GM18907 (cell line): ENCODE results near the gene SRPRA.
"Not testable (repeated sequence)": the region's sequence is repeated elsewhere in the genome, so short reads cannot be mapped to it uniquely, and the experiment has no call there.

Source experiments
- ATAC-seq: cut with Tn5 transposase; IDR thresholded peaks from one replicate; pipeline ENCODE4 v1.9.1; 2021; ENCODE audit warnings: mild to moderate bottlenecking, moderate library complexity; ENCODE audit not compliant: unreplicated experiment

SRPRA gene

GRCh38 chr11:126282736-126283591 lies 14.3 kb upstream of the SRPRA start, which contains the start of gene TIRAP:
Gene TIRAP (plus strand): TSS chr11:126283093. CDS start chr11:126290895, 7,802 bp downstream.
- peak; percentile 71 for ATAC-seq

GRCh38 chr11:126282361-126282735 lies 13.7 kb upstream of the SRPRA start:
- no peak for ATAC-seq

DNA sequence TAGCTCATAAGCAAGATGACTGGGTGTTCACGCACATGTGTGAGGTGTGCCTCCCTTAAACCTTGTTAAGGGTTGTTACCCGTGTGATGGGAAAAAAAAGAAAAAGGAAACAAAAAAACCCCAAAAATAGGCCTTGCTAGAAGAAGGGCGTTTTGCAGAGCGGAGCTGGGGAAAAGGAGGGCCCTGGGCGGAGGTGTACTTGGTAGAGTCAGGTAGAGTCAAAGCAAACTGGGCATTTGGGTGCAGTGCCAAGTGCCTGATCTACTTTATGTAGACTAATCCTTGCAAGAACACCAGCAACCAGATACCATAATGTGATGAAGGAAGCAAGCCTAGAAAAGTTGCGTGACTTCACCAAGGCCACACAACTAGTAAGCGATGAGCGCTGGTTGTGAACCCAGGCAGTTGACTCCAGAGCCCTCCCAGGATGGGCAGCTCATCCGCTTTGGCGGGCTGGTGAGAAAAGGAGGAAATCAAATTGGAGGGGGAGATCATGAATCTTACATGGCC lies 13.0 kb upstream of the SRPRA start:
- no peak for ATAC-seq

- no peak for ATAC-seq
Observed at GRCh38 chr11:126281245-126281644, 12.6 kb upstream of the SRPRA start.

GRCh38 chr11:126280595-126280994 lies 11.9 kb upstream of the SRPRA start:
- ATAC-seq, result no peak

- no peak for ATAC-seq
Observed at GRCh38 chr11:126279191-126279590, 10.5 kb upstream of the SRPRA start.

DNA sequence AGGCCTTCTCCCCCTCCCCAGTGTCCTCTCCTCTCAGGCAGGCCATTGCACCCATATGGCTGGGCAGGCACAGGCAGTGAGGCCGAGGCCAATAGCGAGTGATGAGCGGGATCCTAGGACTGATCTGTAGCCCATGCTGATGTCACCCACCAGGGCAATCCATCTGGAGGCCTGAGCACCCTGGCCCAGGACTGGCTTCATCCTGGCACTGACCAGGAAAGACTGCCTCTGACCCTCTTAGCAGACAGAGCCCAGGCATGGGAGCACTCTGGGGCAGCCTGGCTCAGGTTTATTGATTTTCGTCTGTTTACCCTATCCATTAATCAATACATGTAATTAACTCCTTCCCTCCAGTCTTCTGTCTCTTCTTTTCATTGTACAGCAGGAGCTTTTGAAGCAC lies 9.1 kb upstream of the SRPRA start:
- no peak for ATAC-seq

DNA sequence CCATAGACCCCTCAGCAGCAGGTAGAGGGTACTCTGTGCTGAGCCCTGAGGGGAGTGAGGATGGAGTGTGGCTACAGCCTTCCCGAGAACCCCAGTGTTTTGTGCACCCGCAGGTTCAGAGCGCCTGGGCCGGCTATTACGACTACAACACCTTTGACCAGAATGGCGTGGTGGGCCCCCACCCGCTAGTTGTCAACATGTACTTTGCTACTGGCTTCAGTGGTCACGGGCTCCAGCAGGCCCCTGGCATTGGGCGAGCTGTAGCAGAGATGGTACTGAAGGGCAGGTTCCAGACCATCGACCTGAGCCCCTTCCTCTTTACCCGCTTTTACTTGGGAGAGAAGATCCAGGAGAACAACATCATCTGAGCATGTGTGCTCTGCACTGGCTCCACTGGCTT lies 8.6 kb upstream of the SRPRA start:
- ATAC-seq, result no peak

- no peak for ATAC-seq
Observed at GRCh38 chr11:126268361-126268707, 361 bp downstream of the SRPRA start.

- no peak for ATAC-seq
Observed at GRCh38 chr11:126267650-126268049, 1.0 kb downstream of the SRPRA start.

DNA sequence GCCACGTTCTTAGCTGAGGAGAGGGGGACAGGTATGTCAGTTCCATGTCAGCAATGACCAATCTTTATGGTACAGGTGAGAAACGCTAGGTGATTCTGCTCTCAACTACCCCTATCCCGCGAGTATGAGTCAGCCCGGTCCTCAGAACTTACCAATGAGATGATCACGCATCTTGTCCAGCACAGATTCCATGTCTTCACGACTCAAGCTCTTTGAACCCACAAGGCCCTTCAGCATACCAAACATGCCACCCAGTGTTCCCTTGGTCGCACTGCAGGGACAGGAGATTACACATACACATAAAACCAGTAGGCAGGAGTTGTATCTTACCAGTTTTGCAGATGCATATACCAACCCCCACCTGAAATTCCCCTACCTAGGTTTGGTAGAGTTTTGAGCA lies 2.9 kb downstream of the SRPRA start:
- ATAC-seq, result no peak

GRCh38 chr11:126263489-126263888 lies 5.2 kb downstream of the SRPRA start:
- no peak for ATAC-seq

DNA sequence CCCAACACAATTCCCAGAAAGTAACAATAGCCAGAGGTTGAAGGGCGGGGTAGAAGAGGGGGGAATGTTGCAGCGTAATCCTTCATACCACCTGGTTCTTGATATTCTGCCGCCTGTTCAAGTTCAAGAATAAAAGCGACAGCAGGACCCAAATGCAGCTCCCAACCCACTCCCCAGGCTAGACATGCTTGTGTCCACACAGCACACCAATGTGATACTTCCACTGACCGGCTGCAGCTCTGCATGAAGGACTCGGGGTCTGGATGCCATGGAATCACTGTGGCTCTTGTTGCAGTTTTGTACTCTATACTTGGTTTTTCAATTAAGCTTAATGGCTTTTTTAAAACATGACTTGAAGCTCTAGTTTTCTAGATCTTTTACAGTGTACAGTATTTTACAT lies 6.5 kb downstream of the SRPRA start:
- no peak for ATAC-seq

GRCh38 chr11:126257764-126258163 lies 10.9 kb downstream of the SRPRA start:
- ATAC-seq, result no peak

- ATAC-seq, result no peak
Observed at GRCh38 chr11:126257144-126257543, 11.6 kb downstream of the SRPRA start.

GRCh38 chr11:126256216-126256615 lies 12.5 kb downstream of the SRPRA start:
- ATAC-seq, result no peak

DNA sequence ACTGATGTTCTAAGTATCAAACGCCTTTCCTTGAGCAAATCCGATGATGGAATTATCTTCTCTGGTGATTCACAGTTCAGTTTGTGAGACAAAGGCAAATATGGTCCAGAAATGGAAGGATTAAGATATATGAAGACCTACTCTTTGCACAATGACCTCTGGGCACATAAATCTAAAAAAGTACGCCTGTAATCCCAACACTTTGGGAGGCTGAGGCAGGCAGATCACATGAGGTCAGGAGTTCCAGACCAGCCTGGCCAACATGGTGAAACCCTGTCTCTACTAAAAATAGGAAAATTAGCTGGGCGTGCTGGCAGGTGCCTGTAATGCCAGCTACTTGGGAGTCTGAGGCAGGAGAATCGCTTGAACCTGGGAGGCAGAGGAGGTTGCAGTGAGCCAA lies 13.2 kb downstream of the SRPRA start:
- not testable (repeated sequence) for ATAC-seq

DNA sequence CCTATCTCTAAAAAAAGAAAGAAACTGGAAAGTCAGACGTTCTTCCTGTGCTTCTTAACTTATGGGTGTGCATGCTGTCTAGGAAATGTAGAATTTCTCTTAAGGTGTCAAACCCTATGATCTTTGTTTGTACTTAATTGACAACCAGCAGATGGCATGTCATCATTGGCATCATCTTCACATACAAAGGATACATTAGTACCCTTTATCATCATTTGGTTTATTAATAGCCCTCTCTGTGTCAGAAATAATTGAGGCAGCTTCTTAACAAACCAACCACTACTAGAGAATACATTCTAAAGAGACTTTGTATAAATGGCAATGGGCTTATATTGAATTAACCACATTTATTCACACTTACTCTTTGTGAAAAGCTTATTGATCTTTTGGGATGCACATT lies 13.9 kb downstream of the SRPRA start:
- ATAC-seq, result no peak

- ATAC-seq, result no peak
Observed at GRCh38 chr11:126253265-126253664, 15.4 kb downstream of the SRPRA start.

DNA sequence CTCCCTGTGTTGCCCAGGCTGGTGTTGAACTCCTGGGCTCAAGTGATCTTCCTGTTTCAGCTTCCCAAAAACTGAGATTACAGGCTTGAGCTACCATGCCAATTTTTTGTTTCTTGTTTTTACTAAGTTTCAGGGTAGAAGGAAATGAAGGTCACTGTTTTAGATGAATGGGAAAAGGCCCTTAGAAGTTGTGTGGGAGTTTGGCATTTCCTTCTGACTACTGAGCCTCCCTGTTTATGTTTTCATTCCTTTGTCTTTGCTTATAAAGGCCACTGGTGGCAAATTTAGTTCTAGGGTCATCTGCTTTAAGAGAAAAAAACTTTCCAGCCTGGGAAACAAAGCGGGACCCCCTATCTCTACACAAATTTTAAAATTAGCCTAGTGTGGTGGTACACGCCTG lies 22.1 kb downstream of the SRPRA start:
- ATAC-seq, result no peak

DNA sequence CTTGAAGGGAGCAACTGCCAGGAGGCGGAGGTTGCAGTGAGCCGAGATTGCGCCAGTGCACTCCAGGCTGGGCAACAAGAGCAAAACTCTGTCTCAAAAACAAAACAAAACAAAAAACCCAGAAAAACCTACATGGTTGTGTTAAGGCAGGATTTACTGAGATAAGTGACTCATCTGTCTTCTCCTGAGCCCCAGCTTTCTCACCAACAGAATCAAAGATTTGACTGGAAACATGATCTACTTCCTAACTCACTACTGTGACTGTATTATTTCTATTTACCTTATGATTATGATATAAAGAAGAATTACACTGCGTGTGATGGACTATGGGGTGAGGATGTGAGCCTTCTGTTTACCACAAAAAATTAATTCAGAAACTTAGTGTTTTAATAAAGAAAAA lies 35.3 kb downstream of the SRPRA start:
- no peak for ATAC-seq

- ATAC-seq, result no peak
Observed at GRCh38 chr11:126232683-126233082, 36.0 kb downstream of the SRPRA start.
